Common myeloid progenitor, CD34-positive (primary cell): Measurements from ENCODE around the gene SNORC. TPM values are rescaled to one million over a fixed set of nuclear protein-coding genes. Genes with fewer than 3 reads are reported as not detected.

Experiments
- CTCF ChIA-PET: fragments of 350-600 bp; sonication (Branson Sonifier 250); formaldehyde crosslinking; loops from one replicate; lab custom pipeline; 2021; ENCODE audit warnings: antibody characterized with exemption; lab: Charles Lee
- POLR2A ChIA-PET: fragments of 350-600 bp; sonication (Branson Sonifier 250); formaldehyde crosslinking; loops from one replicate; lab custom pipeline; 2021; ENCODE audit warnings: antibody characterized with exemption; lab: Charles Lee
- DNase-seq, 3 donors: peaks; one replicate each; pipeline versions ENCODE4 v3.0.0 to v3.0.0-alpha.2; 2013
- H3K27ac ChIP-seq, 2 experiments: 1 replicate in 1 of 2; 2 replicates in 1 of 2; pipeline ENCODE4 v1.7.0; 2013; ENCODE audit warnings: inconsistent platforms in 2 of 2, low read length in 2 of 2, mild to moderate bottlenecking in 2 of 2, low read depth in 1 of 2, moderate library complexity in 1 of 2; ENCODE audit not compliant: severe bottlenecking in 2 of 2, insufficient read depth in 1 of 2, poor library complexity in 1 of 2
- H3K27me3 ChIP-seq, 5 experiments: replicated peaks in 2 of 5; 1 replicate in 3 of 5; 2 replicates in 2 of 5; pipeline versions ENCODE4 v1.6.1 to v1.7.0; 2013; ENCODE audit warnings: low read length in 4 of 5, mild to moderate bottlenecking in 2 of 5, moderate library complexity in 2 of 5, inconsistent platforms in 1 of 5; ENCODE audit not compliant: insufficient read depth in 5 of 5, control insufficient read depth in 4 of 5
- H3K36me3 ChIP-seq, 4 experiments: 1 replicate in 2 of 4; 2 replicates in 2 of 4; pipeline versions ENCODE4 v1.6.1 to v1.7.0; 2013; ENCODE audit warnings: low read length in 3 of 4, control low read depth in 1 of 4, mild to moderate bottlenecking in 1 of 4; ENCODE audit not compliant: control insufficient read depth in 4 of 4, insufficient read depth in 4 of 4
- H3K4me1 ChIP-seq, 4 experiments: 1 replicate in 3 of 4; 2 replicates in 1 of 4; pipeline versions ENCODE4 v1.6.1 to v1.7.1; 2013; ENCODE audit warnings: low read length in 3 of 4, mild to moderate bottlenecking in 3 of 4, control low read depth in 1 of 4, inconsistent platforms in 1 of 4, moderate library complexity in 1 of 4; ENCODE audit not compliant: control insufficient read depth in 4 of 4, insufficient read depth in 4 of 4; ENCODE audit errors: control extremely low read depth in 1 of 4
- H3K4me3 ChIP-seq, 7 experiments: 1 replicate in 4 of 7; 2 replicates in 3 of 7; pipeline versions ENCODE4 v1.5.1 to v1.7.0; 2013; ENCODE audit warnings: mild to moderate bottlenecking in 7 of 7, low read length in 6 of 7, moderate library complexity in 6 of 7, inconsistent platforms in 2 of 7, low read depth in 2 of 7, control low read depth in 1 of 7; ENCODE audit not compliant: insufficient read depth in 4 of 7, control insufficient read depth in 1 of 7; ENCODE audit errors: extremely low read depth in 1 of 7
- H3K9me3 ChIP-seq, 5 experiments: 1 replicate in 4 of 5; 2 replicates in 1 of 5; pipeline versions ENCODE4 v1.6.1 to v1.7.1; 2013; ENCODE audit warnings: low read length in 4 of 5, mild to moderate bottlenecking in 2 of 5, inconsistent platforms in 1 of 5, low read depth in 1 of 5, moderate library complexity in 1 of 5; ENCODE audit not compliant: control insufficient read depth in 4 of 5, insufficient read depth in 2 of 5; ENCODE audit errors: control extremely low read depth in 1 of 5
- WGBS: methylation state at CpG from one replicate; pipeline ENCODE4 v1.1.5; 2013; ENCODE audit not compliant: insufficient coverage; 5-methylcytosine and 5-hydroxymethylcytosine counted together
- polyA plus RNA-seq: library from polyadenylated mRNA; unstranded; fragments of 120-200 nt; gene quantifications from one replicate; pipeline ENCODE4 v1.2.1, GENCODE V29; 2013

SNORC gene
- polyA plus RNA-seq, result 0.67 TPM

DNA sequence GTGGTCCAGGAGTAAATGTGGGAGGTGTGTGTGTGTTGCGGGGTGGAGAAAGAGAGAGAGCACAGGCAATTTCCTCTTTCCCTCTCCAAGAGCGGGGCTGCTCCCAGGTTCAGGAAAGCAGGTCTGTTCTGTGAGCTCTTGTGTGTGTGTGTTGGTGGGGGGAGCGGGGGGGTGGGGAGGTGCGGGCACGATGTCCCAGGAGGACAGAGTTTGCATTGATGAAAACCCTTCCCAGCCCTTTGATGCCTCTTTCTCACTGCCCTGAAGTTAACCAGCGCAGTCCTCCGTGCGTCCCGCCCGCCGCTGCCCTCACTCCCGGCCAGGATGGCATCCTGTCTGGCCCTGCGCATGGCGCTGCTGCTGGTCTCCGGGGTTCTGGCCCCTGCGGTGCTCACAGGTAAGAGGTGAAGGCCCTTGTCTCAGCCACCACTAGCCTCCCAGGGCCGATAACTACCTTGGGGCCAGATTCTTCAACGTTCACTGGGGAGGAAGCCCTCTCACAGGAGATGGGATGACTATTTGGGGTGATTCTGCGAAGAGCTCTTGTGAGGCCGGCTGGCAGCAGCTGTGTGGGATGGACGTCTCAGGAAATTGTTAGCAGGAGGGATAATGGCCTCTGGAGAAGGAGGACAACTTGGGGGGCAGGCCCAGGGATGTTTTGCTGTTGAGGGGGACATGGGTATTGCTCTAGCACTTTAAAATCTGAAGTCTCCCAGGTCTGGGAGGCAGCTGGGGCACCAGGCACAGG is at the start of gene SNORC:
TSS of gene SNORC (plus strand) at position 247 of the 748 bp plus-strand sequence. CDS start at position 325, 78 bp downstream.
- no peak within 1 kb of the TSS for H3K27ac ChIP-seq
- 94% methylated on average over 16 of the region's 21 CpGs for WGBS
- DNase-seq, result no peak
- ChIA-PET CTCF (interaction anchor here (1.2 to 1.4 kb wide), 2 partner anchors 7 to 16 kb away, joined by 3 read pairs; no protein-coding TSS in a partner anchor), POLR2A (interaction anchor here (0.6 kb wide), 1 partner anchor 42 kb away, joined by 5 read pairs; no protein-coding TSS in a partner anchor)
- peaks cover 0 to 8% (median under 1%) of the 10 kb centered on the region in 5 experiments for H3K27me3 ChIP-seq
- peaks cover 0 to 2% (median 0%) of the 10 kb centered on the region in 4 experiments for H3K36me3 ChIP-seq
- H3K9me3 ChIP-seq, result no peaks in the 10 kb centered on the region
- no peak within 1 kb of the TSS for H3K4me3 ChIP-seq
- peaks cover 0 to 14% (median 5%) of the 10 kb centered on the region in 4 experiments for H3K4me1 ChIP-seq

DNA sequence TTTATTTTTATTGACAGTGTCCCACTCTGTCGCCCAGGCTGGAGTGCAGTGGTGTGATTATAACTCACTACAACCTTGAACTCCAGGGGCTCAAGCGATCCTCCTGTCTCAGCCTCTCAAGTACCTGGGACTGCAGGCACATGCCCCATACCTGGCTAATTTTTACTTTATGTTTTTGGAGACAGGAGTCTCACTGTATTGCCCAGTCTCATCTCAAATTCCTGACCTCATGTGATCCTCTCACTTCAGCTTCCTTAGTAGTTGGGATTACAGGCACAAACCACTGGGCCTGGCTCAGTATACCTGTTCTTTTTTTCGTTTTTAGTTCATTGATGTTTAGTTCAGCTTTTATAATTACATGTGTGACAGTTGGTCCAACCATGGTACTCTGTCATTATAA is 40.1 kb upstream of the SNORC start:
- POLR2A ChIA-PET, result no interaction called here
- Histone ChIP-seq H3K9me3 (no peaks in the 10 kb centered on the region), H3K36me3 (peaks cover 21 to 60% (median 45%) of the 10 kb centered on the region in 4 experiments), H3K4me3 (no peak overlapping the region), H3K4me1 (no peaks in the 10 kb centered on the region), H3K27ac (no peak overlapping the region), H3K27me3 (no peaks in the 10 kb centered on the region)
- DNase-seq, result no peak
- no CpG with 5 or more reads among the region's 3 CpGs for WGBS
- CTCF ChIA-PET, result no interaction called here

DNA sequence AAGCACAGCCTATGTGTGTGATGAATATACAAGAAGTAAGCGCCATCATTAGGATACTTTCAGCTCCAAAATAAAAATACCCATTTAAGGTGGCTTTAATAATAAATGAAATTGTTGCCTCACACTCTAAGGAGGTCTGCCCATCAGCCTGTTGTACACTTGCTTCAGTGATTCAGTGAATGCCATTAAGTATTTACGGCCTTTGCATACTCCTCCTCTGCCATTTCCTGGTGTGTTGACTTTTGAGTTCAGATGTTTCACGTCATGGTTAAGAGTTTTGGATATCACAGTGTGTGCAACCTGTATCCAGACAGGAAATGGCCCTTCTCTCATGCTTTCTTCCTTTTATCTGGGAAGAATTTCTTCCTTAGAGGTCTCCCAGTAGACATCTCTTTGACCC is 38.6 kb upstream of the SNORC start:
- DNase-seq, result no peak
- Histone ChIP-seq H3K4me3 (no peak overlapping the region), H3K27me3 (no peaks in the 10 kb centered on the region), H3K9me3 (no peaks in the 10 kb centered on the region), H3K4me1 (no peaks in the 10 kb centered on the region), H3K36me3 (peaks cover 25 to 62% (median 43%) of the 10 kb centered on the region in 4 experiments), H3K27ac (no peak overlapping the region)
- ChIA-PET POLR2A (no interaction called here), CTCF (no interaction called here)
- WGBS, result 100% methylated on average over 1 of the region's 3 CpGs

DNA sequence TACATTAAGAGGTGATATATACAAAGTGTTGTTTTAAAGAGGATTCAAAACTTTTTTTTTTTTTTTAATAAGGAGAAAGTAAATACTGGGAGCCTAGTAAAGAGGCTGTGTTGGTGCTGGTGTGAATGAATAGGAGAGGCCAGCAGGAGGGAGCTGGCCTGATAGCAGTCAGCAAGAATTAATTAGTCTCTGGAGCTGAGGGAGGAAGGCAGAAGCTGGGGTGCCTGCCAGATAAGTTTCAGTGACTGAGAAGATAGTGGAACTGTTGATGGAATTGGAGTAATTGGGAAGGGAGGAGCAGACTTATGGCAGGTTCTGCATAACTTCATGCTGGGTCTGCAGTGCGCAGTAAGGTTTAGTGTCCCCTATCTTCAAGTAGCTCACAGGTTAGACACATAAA is 36.2 kb upstream of the SNORC start:
- H3K4me1 ChIP-seq, result peaks cover 11 to 18% (median 16%) of the 10 kb centered on the region in 4 experiments
- H3K9me3 ChIP-seq, result no peaks in the 10 kb centered on the region
- no peak overlapping the region for H3K4me3 ChIP-seq
- H3K27ac ChIP-seq, result no peak overlapping the region
- H3K36me3 ChIP-seq, result peaks cover 20 to 69% (median 46%) of the 10 kb centered on the region in 4 experiments
- ChIA-PET POLR2A (no interaction called here), CTCF (interaction anchor here (1.5 kb wide), 1 partner anchor 9 kb away, joined by 3 read pairs; no protein-coding TSS in a partner anchor)
- no CpG with 5 or more reads among the region's 1 CpG for WGBS
- no peak for DNase-seq
- H3K27me3 ChIP-seq, result no peaks in the 10 kb centered on the region

DNA sequence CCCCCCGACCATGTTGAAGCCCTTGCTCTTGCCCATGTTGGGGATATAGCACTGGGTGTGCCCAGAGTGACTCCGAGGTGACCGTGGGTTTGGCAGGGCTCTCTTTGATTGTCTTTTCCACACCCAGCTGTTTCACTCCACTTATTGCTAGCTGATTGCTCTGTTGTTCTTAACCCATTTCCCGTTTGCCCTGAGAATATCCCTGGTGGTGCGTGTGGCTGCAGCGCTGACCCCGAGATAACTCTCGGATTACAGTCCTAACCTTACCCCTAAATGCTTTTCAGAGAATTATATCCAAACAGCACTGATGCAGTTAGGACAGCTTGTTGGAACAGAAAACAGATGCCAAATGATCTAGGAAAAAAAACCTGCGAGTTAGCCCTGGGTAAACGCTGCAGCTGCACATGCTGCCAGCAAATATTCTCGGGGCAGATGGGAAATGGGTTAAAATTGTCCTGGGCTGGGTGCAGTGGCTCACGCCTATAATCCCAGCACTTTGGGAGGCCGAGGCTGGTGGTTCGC is 34.3 kb upstream of the SNORC start:
- H3K36me3 ChIP-seq, result peaks cover 22 to 71% (median 45%) of the 10 kb centered on the region in 4 experiments

DNA sequence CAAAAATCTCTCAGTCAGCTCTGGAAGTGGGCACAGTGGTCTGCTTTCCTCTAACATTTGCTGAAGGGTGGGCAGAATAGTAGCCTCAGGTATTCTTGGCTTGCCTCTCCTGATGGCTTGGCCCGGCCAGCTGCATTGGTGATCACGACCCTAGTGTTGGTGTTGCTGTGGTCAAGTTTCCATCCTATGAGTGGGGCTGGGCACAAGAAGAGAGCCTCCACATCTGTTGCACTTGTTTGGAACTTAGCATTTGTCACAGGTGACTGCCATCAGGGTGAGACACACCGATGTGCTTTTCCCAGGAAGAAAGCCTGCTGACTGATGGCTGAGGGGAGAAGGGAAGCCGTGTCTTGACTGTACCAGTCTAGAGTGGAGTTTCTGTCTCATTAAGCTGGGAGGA is 33.1 kb upstream of the SNORC start:
- H3K4me3 ChIP-seq, result no peak overlapping the region
- CTCF ChIA-PET, result interaction anchor here (0.6 to 1.0 kb wide), 3 partner anchors 18 to 210 kb away, joined by 3 read pairs; no protein-coding TSS in a partner anchor
- H3K9me3 ChIP-seq, result no peaks in the 10 kb centered on the region
- no peaks in the 10 kb centered on the region for H3K27me3 ChIP-seq
- H3K4me1 ChIP-seq, result peaks cover 19 to 31% (median 26%) of the 10 kb centered on the region in 4 experiments
- 96% methylated on average over 4 of the region's 4 CpGs for WGBS
- H3K27ac ChIP-seq, result peak overlapping the region in 1 of 2 experiments; percentile 75
- DNase-seq, result no peak
- POLR2A ChIA-PET, result interaction anchor here (0.6 to 0.7 kb wide), 2 partner anchors 16 to 78 kb away, joined by 3 to 4 read pairs; no protein-coding TSS in a partner anchor
- peaks cover 12 to 66% (median 45%) of the 10 kb centered on the region in 4 experiments for H3K36me3 ChIP-seq

More for the DNA sequence above, 34.3 kb upstream of the SNORC start:
- Histone ChIP-seq H3K4me1 (peaks cover 19 to 31% (median 26%) of the 10 kb centered on the region in 4 experiments), H3K27ac (no peak overlapping the region), H3K4me3 (no peak overlapping the region), H3K9me3 (no peaks in the 10 kb centered on the region), H3K27me3 (no peaks in the 10 kb centered on the region)
- ChIA-PET POLR2A (interaction anchor here (0.6 kb wide), 1 partner anchor 612 kb away, joined by 3 read pairs; no protein-coding TSS in a partner anchor), CTCF (interaction anchor here (0.6 to 1.0 kb wide), 3 partner anchors 10 to 261 kb away, joined by 3 read pairs; no protein-coding TSS in a partner anchor)
- WGBS, result 96% methylated on average over 6 of the region's 14 CpGs
- DNase-seq, result no peak
